ENCODE results near the gene HSPA1B. TPM values are rescaled to one million over a fixed set of nuclear protein-coding genes. Genes with fewer than 3 reads are reported as not detected.
"Not testable (repeated sequence)": the region's sequence is repeated elsewhere in the genome, so short reads cannot be mapped to it uniquely, and the experiment has no call there.

Gene HSPA1B
- total RNA-seq, 6 experiments from 2014 or later, result 41.5 to 144 (median 47.5) TPM

DNA sequence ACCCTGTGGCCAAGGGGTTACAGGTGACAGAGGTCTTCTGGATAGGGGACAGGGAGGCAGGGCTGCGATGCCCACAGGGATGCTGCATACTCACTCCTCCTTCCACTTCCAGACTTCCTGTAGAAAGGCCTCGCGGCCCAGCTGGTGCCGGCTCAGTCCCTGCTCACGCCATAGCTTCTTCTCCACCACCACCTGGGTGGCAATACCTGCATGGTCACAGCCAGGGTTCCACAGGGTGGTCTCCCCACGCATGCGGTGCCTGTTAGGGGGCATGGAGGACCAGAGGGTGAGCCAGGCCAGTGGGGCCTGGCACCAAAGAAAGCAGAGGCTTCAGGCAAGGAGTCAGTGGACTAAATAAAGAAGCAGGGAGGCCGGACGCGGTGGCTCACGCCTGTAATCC lies 42.1 kb upstream of the HSPA1B start:
- no peaks in the 10 kb centered on the region for H3K9me3 ChIP-seq
- ATAC-seq (peak in 1 of 4 donors; percentile 24), DNase-seq (peak in 1 of 3 donors; percentile 23)
- peaks cover 0 to 35% (median 17%) of the 10 kb centered on the region in 4 donors for H3K36me3 ChIP-seq
- 95% methylated on average over 6 of the region's 11 CpGs for WGBS (ENCODE audit: insufficient coverage, low coverage, low lambda C conversion rate, missing lambda C conversion rate)
- no peaks in the 10 kb centered on the region for H3K27me3 ChIP-seq
- no peak overlapping the region for H3K4me3 ChIP-seq
- no peaks in the 10 kb centered on the region for H3K4me1 ChIP-seq
- no peak overlapping the region for H3K27ac ChIP-seq
- TF ChIP-seq CTCF (IDR thresholded peaks at IDR 0.05) (no peak), POLR2A (IDR thresholded peaks at IDR 0.05) (no peak)
- intact Hi-C loops (cut with DNase I), result no loop called here

DNA sequence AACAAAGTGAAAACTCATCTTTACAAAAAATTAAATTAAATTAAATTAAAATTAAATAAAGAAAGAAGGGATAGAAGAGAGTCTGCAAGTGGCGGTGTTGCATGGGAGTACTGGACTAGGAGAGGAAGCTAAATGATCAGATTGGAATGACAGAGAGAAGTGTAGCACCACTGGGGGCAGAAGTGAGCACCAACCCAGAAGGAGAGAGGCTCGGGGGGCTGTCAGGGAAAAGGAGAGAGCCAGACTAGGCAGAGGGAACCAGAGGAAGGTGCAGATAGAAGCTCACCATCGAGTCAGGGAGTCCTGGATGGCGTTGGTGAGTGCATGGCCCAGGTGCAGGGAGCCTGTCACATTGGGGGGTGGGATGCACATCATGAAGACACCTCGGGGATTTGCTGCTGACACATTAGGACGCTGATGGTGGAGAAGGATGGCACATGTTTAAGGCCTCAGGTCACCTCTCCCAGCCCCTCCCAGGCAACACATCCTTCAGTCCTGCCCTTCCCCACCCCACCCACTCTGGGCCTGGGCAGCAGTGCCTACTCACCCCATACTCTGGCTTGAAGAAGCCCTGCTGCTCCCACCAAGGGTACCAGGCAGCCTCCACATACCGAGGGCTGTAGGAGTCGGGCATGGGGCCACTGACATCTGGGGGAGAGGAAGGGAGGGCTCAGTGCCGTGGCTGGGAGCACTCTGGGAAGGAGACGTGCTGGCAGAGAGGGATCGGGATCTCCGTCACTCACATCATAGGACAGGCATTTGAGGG lies 36.0 kb upstream of the HSPA1B start:
- Histone ChIP-seq H3K4me1 (peaks cover 0 to 17% (median 4%) of the 10 kb centered on the region in 4 donors), H3K27me3 (no peaks in the 10 kb centered on the region), H3K9me3 (no peaks in the 10 kb centered on the region), H3K27ac (no peak overlapping the region), H3K36me3 (peaks cover 0 to 3% (median 0%) of the 10 kb centered on the region in 4 donors), H3K4me3 (no peak overlapping the region)
- DNase-seq (peak in 1 of 3 donors; percentile 37), ATAC-seq (peak in 3 of 4 donors; percentile 22 to 26 (median 26))
- TF ChIP-seq CTCF (IDR thresholded peaks at IDR 0.05) (peak; percentile 36 to 58 (median 56)), POLR2A (IDR thresholded peaks at IDR 0.05) (no peak)
- WGBS (ENCODE audit: insufficient coverage, low coverage, low lambda C conversion rate, missing lambda C conversion rate), result 54% methylated on average over 5 of the region's 12 CpGs
- intact Hi-C loops (cut with DNase I), result no loop called here

DNA sequence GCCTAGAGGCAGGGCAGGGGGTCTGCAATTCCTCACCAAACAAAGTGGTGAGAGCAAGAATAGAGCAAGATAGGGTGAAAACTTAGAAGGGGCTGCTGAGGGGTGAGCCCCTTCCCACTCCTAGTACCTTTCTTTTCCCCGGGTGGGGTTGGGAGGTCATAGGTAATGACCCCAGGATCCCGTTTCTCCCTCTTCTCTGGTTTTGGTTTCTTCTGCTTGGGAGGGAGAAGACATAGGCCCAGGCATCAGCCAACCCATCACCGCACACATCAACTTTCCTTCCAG lies 35.5 kb upstream of the HSPA1B start:
- WGBS (ENCODE audit: insufficient coverage, low coverage, low lambda C conversion rate, missing lambda C conversion rate), result no CpG with 5 or more reads among the region's 3 CpGs
- intact Hi-C loops (cut with DNase I), result no loop called here

DNA sequence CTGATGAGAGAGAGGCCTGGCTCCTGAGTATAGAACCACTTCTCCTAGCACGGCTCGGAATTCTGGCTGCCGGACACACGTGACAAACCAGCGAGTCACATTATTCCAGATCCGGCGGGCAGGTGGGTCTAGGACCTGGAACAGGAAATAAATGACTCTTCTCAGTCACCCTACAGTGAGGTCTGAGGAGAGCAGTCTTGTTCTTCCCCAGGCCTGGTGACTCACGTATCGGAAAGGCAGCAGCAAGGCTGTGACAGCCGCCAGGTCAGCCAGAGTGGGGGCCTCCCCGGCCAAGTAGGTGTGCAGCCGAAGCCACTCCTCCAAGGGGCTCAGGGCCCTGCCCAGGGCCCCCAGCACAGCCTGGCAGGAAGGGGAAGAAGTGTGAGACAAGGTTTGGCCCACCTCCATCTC lies 34.8 kb upstream of the HSPA1B start:
- H3K36me3 ChIP-seq, result peaks cover 0 to 3% (median 0%) of the 10 kb centered on the region in 4 donors
- WGBS (ENCODE audit: insufficient coverage, low coverage, low lambda C conversion rate, missing lambda C conversion rate), result 84% methylated on average over 8 of the region's 12 CpGs
- TF ChIP-seq CTCF (IDR thresholded peaks at IDR 0.05) (no peak), POLR2A (IDR thresholded peaks at IDR 0.05) (no peak)
- H3K27ac ChIP-seq, result no peak overlapping the region
- H3K9me3 ChIP-seq, result no peaks in the 10 kb centered on the region
- intact Hi-C loops (cut with DNase I), result no loop called here
- H3K27me3 ChIP-seq, result no peaks in the 10 kb centered on the region
- ATAC-seq (no peak), DNase-seq (peak in 1 of 3 donors; percentile 27)
- H3K4me3 ChIP-seq, result no peak overlapping the region
- H3K4me1 ChIP-seq, result peaks cover 0 to 17% (median 4%) of the 10 kb centered on the region in 4 donors

More for the DNA sequence above, 35.5 kb upstream of the HSPA1B start:
- TF ChIP-seq POLR2A (IDR thresholded peaks at IDR 0.05) (no peak), CTCF (IDR thresholded peaks at IDR 0.05) (no peak)
- Histone ChIP-seq H3K4me3 (no peak overlapping the region), H3K27me3 (no peaks in the 10 kb centered on the region), H3K27ac (no peak overlapping the region), H3K9me3 (no peaks in the 10 kb centered on the region), H3K36me3 (peaks cover 0 to 3% (median 0%) of the 10 kb centered on the region in 4 donors), H3K4me1 (peaks cover 0 to 17% (median 4%) of the 10 kb centered on the region in 4 donors)
- DNase-seq (peak in 1 of 3 donors; percentile 16), ATAC-seq (no peak)

- H3K36me3 ChIP-seq; intact Hi-C loops (cut with DNase I); H3K9me3 ChIP-seq; H3K27ac ChIP-seq; H3K4me3 ChIP-seq; H3K27me3 ChIP-seq; ATAC-seq: not testable (repeated sequence)
- 90% methylated on average over 6 of the region's 6 CpGs for WGBS (ENCODE audit: insufficient coverage, low coverage, low lambda C conversion rate, missing lambda C conversion rate)
- peak in 1 of 3 donors; percentile 7 for DNase-seq
- peaks cover 0 to 17% (median 4%) of the 10 kb centered on the region in 4 donors for H3K4me1 ChIP-seq
These were observed 33.7 kb upstream of the HSPA1B start for GRCh38 chr6:31793927-31794245.

Measured in right lobe of liver (tissue), 6 donors.